NCI-H2196 treated with DMSO at 0.1 percent for 48 hours (cell line): ENCODE data around the gene ATG9A.

Experiments
- DNase-seq: peaks from one replicate; lab custom pipeline; 2025; ENCODE audit not compliant: unreplicated experiment; lab: John Stamatoyannopoulos, UW

The ATG9A gene

GRCh38 chr2:219178377-219179175 is 50.9 kb downstream of the ATG9A start:
- no peak for DNase-seq

GRCh38 chr2:219177552-219178376 is 51.7 kb downstream of the ATG9A start, which contains the start of gene RETREG2:
Gene RETREG2, plus strand, starts transcription at chr2:219178275. Its CDS starts 78 bp downstream, at chr2:219178353.
- DNase-seq, result peak; percentile 77

- peak; percentile 80 for DNase-seq
These were observed 52.5 kb downstream of the ATG9A start, which contains the start of gene CNPPD1 for GRCh38 chr2:219176818-219177551. Gene CNPPD1, minus strand, starts transcription at chr2:219176925. Its CDS starts 97 bp downstream, at chr2:219176828.

- DNase-seq, result no peak
These were observed 53.3 kb downstream of the ATG9A start for GRCh38 chr2:219175928-219176817.

- no peak for DNase-seq
These were observed 54.0 kb downstream of the ATG9A start for GRCh38 chr2:219175486-219175885.

DNA sequence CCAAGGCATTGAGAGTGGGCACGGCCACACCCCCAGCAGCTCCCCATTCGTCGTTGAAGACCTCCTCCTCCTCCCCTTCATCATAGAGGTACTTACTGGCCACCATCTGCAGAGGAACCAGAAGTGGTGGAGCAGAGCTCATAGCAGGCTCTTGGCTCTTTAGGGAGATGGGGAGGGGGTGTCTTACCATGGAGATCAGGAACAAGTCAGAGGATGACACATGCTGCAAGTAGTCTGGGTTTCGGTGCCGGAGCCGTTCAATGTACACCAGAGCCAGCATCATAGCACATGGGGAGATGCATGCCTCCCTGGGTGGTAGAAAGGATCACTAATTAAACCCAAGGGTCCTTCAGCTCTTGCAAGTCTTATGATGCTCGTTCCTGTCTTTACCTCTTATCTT is 54.6 kb downstream of the ATG9A start:
- no peak for DNase-seq

GRCh38 chr2:219174146-219174545 is 55.3 kb downstream of the ATG9A start:
- DNase-seq, result no peak

- DNase-seq, result no peak
These were observed 56.3 kb downstream of the ATG9A start for GRCh38 chr2:219173176-219173575.

DNA sequence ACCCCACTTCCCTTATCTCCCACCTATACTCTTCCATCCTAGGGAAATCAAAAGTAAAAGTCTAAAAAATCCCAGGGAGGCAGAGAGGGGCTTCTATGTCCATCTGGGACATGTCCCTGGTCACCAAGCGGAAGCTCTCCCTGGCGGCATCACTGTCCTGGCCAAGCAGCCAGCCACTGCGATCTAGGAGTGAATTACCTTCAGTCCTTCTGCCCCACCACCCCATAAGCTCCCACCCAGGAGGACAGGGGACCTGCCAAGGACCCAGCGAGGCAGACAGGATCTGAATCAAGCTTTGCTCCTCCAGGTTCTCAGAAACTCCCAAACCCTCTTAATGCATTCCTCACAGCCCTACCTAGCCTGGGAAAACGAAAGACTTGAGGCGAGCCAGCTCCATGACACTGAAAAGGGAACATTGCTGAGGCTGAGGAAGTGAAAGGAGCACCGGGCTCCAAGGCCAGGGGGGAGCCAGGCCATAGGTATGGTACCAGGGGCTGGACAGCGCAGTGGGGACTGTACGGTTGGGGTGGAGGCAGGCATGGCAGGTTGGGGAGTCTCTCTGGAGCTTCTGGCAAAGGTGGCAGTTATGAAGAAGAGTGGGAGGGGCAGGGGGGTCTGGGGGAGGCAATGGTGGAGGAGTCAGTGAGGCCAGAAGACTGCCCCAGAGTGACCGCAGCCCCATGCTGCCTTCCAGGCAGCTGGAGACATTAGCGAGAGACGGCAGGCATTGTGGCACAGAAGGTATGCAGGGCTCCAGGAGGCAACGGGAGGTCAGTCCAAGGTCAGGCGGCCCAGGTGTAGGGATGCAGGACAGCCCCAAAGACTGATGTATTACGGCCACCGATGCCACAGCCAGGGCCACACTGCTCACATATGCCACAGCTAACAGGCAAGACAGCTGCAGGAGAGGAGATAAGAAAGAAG is 56.9 kb downstream of the ATG9A start:
- no peak for DNase-seq

DNA sequence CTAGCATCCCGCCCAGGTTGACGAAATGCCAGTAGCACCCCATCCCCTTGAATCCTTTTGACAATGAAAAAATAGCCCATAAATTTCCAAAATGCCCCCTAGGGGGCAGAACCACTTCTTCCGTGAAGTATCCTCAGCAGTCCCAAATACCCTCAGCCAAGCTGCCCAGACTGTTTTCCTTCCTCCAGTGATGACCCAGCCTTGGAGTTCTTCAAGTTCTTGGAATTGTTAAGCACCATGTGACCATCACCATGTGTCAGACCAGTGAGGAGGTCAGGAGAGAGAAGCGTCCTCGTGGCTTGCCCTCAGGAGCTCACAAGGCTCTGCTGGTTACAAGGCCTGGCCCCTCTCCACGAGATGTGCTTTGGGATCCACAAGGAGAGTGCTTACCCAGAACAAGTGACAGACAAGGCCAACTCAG is 58.2 kb downstream of the ATG9A start:
- DNase-seq, result no peak

GRCh38 chr2:219169930-219170654 is 59.3 kb downstream of the ATG9A start, which contains the start of gene SLC23A3:
Gene SLC23A3, minus strand, starts transcription at chr2:219170029. Its CDS starts 45 bp downstream, at chr2:219169984.
- DNase-seq, result no peak
